Ramos (cell line): ENCODE measurements around the gene STAP1.
"Not testable (repeated sequence)": the region's sequence is repeated elsewhere in the genome, so short reads cannot be mapped to it uniquely, and the experiment has no call there.

Experiments used
- in situ Hi-C: fragments of 300-500 bp; cut with MboI; formaldehyde crosslinking; loops from one replicate; pipeline ENCODE4 v1.14.3; 2022; ENCODE audit warnings: low sequenced_read_pairs; ENCODE audit not compliant: unreplicated experiment

Gene STAP1

GRCh38 chr4:67604749-67605148 is 46.2 kb downstream of the STAP1 start:
- in situ Hi-C loops, result no loop called here

GRCh38 chr4:67608027-67608426 is 49.5 kb downstream of the STAP1 start:
- in situ Hi-C loops, result no loop called here

GRCh38 chr4:67614186-67614585 is 55.7 kb downstream of the STAP1 start:
- in situ Hi-C loops, result no loop called here

- in situ Hi-C loops, result no loop called here
These were observed 56.6 kb downstream of the STAP1 start for GRCh38 chr4:67615119-67615518.

- in situ Hi-C loops, result no loop called here
These were observed 58.0 kb downstream of the STAP1 start for GRCh38 chr4:67616478-67616877.

- in situ Hi-C loops, result no loop called here
These were observed 66.4 kb downstream of the STAP1 start for GRCh38 chr4:67624939-67625338.

GRCh38 chr4:67632492-67632891 is 74.0 kb downstream of the STAP1 start:
- in situ Hi-C loops, result no loop called here

GRCh38 chr4:67634741-67635140 is 76.2 kb downstream of the STAP1 start:
- in situ Hi-C loops, result no loop called here

GRCh38 chr4:67635331-67635730 is 76.8 kb downstream of the STAP1 start:
- in situ Hi-C loops, result no loop called here

- in situ Hi-C loops, result not testable (repeated sequence)
These were observed 78.5 kb downstream of the STAP1 start for GRCh38 chr4:67636978-67637377.

- in situ Hi-C loops, result no loop called here
These were observed 79.6 kb downstream of the STAP1 start for GRCh38 chr4:67638136-67638535.

- in situ Hi-C loops, result no loop called here
These were observed 93.0 kb downstream of the STAP1 start for GRCh38 chr4:67651536-67651935.
